Esophagus (tissue), 2 donors: ENCODE results near the gene FIGLA. TPM values are rescaled to one million over a fixed set of nuclear protein-coding genes. Genes with fewer than 3 reads are reported as not detected.
A peak's percentile ranks its signal among the peaks of the same experiment; 100 is the strongest.

Experiments
- H3K27ac ChIP-seq, 2 donors: one replicate each; pipeline ENCODE4 v1.5.1; 2013; ENCODE audit warnings: low read depth in 2 of 2, mild to moderate bottlenecking in 2 of 2, inconsistent platforms in 1 of 2, low read length in 1 of 2, moderate library complexity in 1 of 2
- H3K27me3 ChIP-seq, 2 donors: one replicate each; pipeline ENCODE4 v1.6.1; 2013; ENCODE audit warnings: low read length in 2 of 2, control low read depth in 1 of 2, mild to moderate bottlenecking in 1 of 2; ENCODE audit not compliant: insufficient read depth in 2 of 2, control insufficient read depth in 1 of 2
- H3K36me3 ChIP-seq, 2 donors: one replicate each; pipeline ENCODE4 v1.6.1; 2013; ENCODE audit warnings: low read length in 1 of 2; ENCODE audit not compliant: control insufficient read depth in 2 of 2, insufficient read depth in 2 of 2
- H3K4me1 ChIP-seq, 2 donors: one replicate each; pipeline ENCODE4 v1.6.1; 2013; ENCODE audit warnings: low read length in 1 of 2; ENCODE audit not compliant: control insufficient read depth in 2 of 2, insufficient read depth in 2 of 2
- H3K4me3 ChIP-seq, 2 donors: one replicate each; pipeline ENCODE4 v1.5.1; 2013; ENCODE audit warnings: low read length in 2 of 2, mild to moderate bottlenecking in 2 of 2, low read depth in 1 of 2, moderate library complexity in 1 of 2
- H3K9me3 ChIP-seq, 2 donors: one replicate each; pipeline ENCODE4 v1.6.1; 2013; ENCODE audit warnings: mild to moderate bottlenecking in 2 of 2, low read depth in 1 of 2, low read length in 1 of 2, moderate library complexity in 1 of 2; ENCODE audit not compliant: control insufficient read depth in 2 of 2, insufficient read depth in 1 of 2
- WGBS, 2 donors: extraction: QIAGEN DNeasy Blood & Tissue Kit; methylation state at CpG; one replicate each; pipeline ENCODE4 v1.1.7; 2013; 5-methylcytosine and 5-hydroxymethylcytosine counted together
- polyA plus RNA-seq, 2 donors: library from polyadenylated mRNA; stranded (reverse); fragments of 200-250 nt; gene quantifications; one replicate each; pipeline ENCODE4 v1.2.3, GENCODE V29; 2013
- donor health status: healthy with polysubstance abuse.
- donor health status: Bipolar disorder and iron deficiency.

The FIGLA gene
- polyA plus RNA-seq, 2 donors = 0.07 TPM; not detected in 1

GRCh38 chr2:70797506-70797905, 7.1 kb upstream of the FIGLA start:
- no peak overlapping the region for H3K4me3 ChIP-seq
- WGBS, 2 donors = 45 to 53% methylated on average over 2 of the region's 2 CpGs
- H3K36me3 ChIP-seq = no peaks in the 10 kb centered on the region
- peaks cover 0 to 3% of the 10 kb centered on the region in 2 donors for H3K9me3 ChIP-seq
- H3K27me3 ChIP-seq = peaks cover 2 to 4% of the 10 kb centered on the region in 2 donors
- no peak overlapping the region for H3K27ac ChIP-seq
- H3K4me1 ChIP-seq = no peaks in the 10 kb centered on the region

- 67 to 85% methylated on average over 1 of the region's 1 CpG for WGBS, 2 donors
- H3K27me3 ChIP-seq = peaks cover 4 to 7% of the 10 kb centered on the region in 2 donors
- no peak overlapping the region for H3K4me3 ChIP-seq
- no peaks in the 10 kb centered on the region for H3K4me1 ChIP-seq
- H3K27ac ChIP-seq = no peak overlapping the region
- H3K36me3 ChIP-seq = no peaks in the 10 kb centered on the region
- H3K9me3 ChIP-seq = peaks cover 0 to 3% of the 10 kb centered on the region in 2 donors
These were observed 5.8 kb upstream of the FIGLA start for GRCh38 chr2:70796262-70796661.

GRCh38 chr2:70795164-70795995, 4.9 kb upstream of the FIGLA start:
- H3K4me3 ChIP-seq = no peak overlapping the region
- H3K27me3 ChIP-seq = peaks cover 7 to 11% of the 10 kb centered on the region in 2 donors
- 73 to 77% methylated on average over 4 of the region's 4 CpGs for WGBS, 2 donors
- H3K27ac ChIP-seq = no peak overlapping the region
- H3K9me3 ChIP-seq = peaks cover 0 to 3% of the 10 kb centered on the region in 2 donors
- no peaks in the 10 kb centered on the region for H3K36me3 ChIP-seq
- no peaks in the 10 kb centered on the region for H3K4me1 ChIP-seq

GRCh38 chr2:70793450-70793849, 3.0 kb upstream of the FIGLA start:
- Histone ChIP-seq H3K36me3 (no peaks in the 10 kb centered on the region), H3K4me3 (no peak overlapping the region), H3K27me3 (peaks cover 7 to 16% of the 10 kb centered on the region in 2 donors), H3K4me1 (peaks cover 0 to 9% of the 10 kb centered on the region in 2 donors), H3K27ac (no peak overlapping the region), H3K9me3 (peaks cover 0 to 3% of the 10 kb centered on the region in 2 donors)
- 76 to 80% methylated on average over 2 of the region's 2 CpGs for WGBS, 2 donors

- Histone ChIP-seq H3K4me3 (peak overlapping the region in 1 of 2 donors; percentile 17), H3K4me1 (peaks cover 0 to 9% of the 10 kb centered on the region in 2 donors), H3K27me3 (peaks cover 11 to 18% of the 10 kb centered on the region in 2 donors), H3K27ac (no peak overlapping the region), H3K9me3 (peaks cover 0 to 3% of the 10 kb centered on the region in 2 donors), H3K36me3 (no peaks in the 10 kb centered on the region)
- 5 to 6% methylated on average over 33 of the region's 33 CpGs for WGBS, 2 donors
These were observed 923 bp downstream of the FIGLA start for GRCh38 chr2:70789304-70790135.

- no peaks in the 10 kb centered on the region for H3K36me3 ChIP-seq
- 23 to 24% methylated on average over 7 of the region's 7 CpGs for WGBS, 2 donors
- H3K4me1 ChIP-seq = peaks cover 0 to 9% of the 10 kb centered on the region in 2 donors
- no peaks in the 10 kb centered on the region for H3K9me3 ChIP-seq
- peaks cover 4 to 7% of the 10 kb centered on the region in 2 donors for H3K27me3 ChIP-seq
- H3K4me3 ChIP-seq = no peak overlapping the region
- H3K27ac ChIP-seq = no peak overlapping the region
These were observed 5.1 kb downstream of the FIGLA start for GRCh38 chr2:70785137-70785911.

- Histone ChIP-seq H3K4me1 (no peaks in the 10 kb centered on the region), H3K9me3 (no peaks in the 10 kb centered on the region), H3K4me3 (no peak overlapping the region), H3K36me3 (no peaks in the 10 kb centered on the region), H3K27ac (no peak overlapping the region), H3K27me3 (peaks cover 4% of the 10 kb centered on the region in 2 donors)
- 79 to 85% methylated on average over 2 of the region's 2 CpGs for WGBS, 2 donors
These were observed 6.1 kb downstream of the FIGLA start for GRCh38 chr2:70784320-70784719.

GRCh38 chr2:70779911-70780545, 10.4 kb downstream of the FIGLA start:
- H3K4me3 ChIP-seq = no peak overlapping the region
- H3K36me3 ChIP-seq = no peaks in the 10 kb centered on the region
- H3K27ac ChIP-seq = no peak overlapping the region
- no peaks in the 10 kb centered on the region for H3K27me3 ChIP-seq
- no peaks in the 10 kb centered on the region for H3K9me3 ChIP-seq
- no peaks in the 10 kb centered on the region for H3K4me1 ChIP-seq
- 56 to 65% methylated on average over 8 of the region's 8 CpGs for WGBS, 2 donors

- Histone ChIP-seq H3K27me3 (no peaks in the 10 kb centered on the region), H3K9me3 (no peaks in the 10 kb centered on the region), H3K4me1 (no peaks in the 10 kb centered on the region), H3K27ac (no peak overlapping the region), H3K36me3 (no peaks in the 10 kb centered on the region), H3K4me3 (no peak overlapping the region)
- 56 to 64% methylated on average over 3 of the region's 3 CpGs for WGBS, 2 donors
These were observed 11.0 kb downstream of the FIGLA start for GRCh38 chr2:70779491-70779890.
